ENCODE measurements around the gene PSMA5.

DNA sequence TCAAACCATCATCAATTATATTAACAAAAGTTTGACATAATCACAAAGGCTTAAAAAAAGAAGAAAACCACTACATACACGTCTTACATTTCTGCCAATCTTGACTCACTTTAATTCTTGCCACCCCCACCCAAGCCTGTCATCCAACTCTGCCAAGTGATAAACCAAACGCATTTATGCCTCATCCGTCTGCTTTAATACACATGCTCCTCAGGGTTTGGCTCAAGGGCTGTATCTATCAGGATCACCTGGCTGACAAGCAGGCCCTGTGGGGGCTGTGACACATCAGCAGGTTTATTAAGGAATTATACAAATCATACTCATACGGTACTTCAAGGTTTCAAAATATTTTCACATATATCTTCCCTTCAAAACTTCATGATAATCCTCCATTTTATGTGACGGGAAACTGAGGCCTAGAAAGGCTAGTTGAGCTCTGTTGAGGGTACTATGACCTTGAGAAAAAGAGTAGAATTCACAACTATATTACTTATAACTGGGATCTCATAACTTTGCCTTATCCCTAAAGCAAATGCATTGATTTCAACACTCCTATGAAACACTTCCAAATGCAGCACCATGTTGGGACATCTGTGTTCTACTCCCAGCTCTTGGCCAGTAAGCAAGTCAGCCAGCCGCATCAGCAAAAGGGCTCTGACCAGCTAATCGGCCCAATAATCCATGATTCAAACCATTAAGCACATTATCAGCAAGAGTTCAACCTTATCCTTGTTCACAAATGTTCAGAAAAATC, 37.2 kb downstream of the PSMA5 start:
- TF ChIP-seq, protein P1, sequence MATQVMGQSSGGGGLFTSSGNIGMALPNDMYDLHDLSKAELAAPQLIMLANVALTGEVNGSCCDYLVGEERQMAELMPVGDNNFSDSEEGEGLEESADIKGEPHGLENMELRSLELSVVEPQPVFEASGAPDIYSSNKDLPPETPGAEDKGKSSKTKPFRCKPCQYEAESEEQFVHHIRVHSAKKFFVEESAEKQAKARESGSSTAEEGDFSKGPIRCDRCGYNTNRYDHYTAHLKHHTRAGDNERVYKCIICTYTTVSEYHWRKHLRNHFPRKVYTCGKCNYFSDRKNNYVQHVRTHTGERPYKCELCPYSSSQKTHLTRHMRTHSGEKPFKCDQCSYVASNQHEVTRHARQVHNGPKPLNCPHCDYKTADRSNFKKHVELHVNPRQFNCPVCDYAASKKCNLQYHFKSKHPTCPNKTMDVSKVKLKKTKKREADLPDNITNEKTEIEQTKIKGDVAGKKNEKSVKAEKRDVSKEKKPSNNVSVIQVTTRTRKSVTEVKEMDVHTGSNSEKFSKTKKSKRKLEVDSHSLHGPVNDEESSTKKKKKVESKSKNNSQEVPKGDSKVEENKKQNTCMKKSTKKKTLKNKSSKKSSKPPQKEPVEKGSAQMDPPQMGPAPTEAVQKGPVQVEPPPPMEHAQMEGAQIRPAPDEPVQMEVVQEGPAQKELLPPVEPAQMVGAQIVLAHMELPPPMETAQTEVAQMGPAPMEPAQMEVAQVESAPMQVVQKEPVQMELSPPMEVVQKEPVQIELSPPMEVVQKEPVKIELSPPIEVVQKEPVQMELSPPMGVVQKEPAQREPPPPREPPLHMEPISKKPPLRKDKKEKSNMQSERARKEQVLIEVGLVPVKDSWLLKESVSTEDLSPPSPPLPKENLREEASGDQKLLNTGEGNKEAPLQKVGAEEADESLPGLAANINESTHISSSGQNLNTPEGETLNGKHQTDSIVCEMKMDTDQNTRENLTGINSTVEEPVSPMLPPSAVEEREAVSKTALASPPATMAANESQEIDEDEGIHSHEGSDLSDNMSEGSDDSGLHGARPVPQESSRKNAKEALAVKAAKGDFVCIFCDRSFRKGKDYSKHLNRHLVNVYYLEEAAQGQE (IDR thresholded peaks at IDR 0.05; ENCODE audit: low read depth) = no peak
- TF ChIP-seq ZFX (IDR thresholded peaks at IDR 0.05) = no peak
- TF ChIP-seq, protein P2, sequence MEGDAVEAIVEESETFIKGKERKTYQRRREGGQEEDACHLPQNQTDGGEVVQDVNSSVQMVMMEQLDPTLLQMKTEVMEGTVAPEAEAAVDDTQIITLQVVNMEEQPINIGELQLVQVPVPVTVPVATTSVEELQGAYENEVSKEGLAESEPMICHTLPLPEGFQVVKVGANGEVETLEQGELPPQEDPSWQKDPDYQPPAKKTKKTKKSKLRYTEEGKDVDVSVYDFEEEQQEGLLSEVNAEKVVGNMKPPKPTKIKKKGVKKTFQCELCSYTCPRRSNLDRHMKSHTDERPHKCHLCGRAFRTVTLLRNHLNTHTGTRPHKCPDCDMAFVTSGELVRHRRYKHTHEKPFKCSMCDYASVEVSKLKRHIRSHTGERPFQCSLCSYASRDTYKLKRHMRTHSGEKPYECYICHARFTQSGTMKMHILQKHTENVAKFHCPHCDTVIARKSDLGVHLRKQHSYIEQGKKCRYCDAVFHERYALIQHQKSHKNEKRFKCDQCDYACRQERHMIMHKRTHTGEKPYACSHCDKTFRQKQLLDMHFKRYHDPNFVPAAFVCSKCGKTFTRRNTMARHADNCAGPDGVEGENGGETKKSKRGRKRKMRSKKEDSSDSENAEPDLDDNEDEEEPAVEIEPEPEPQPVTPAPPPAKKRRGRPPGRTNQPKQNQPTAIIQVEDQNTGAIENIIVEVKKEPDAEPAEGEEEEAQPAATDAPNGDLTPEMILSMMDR (IDR thresholded peaks at IDR 0.05 in 2 of 3, conservative IDR thresholded peaks at IDR 0.05 in 1 of 3; ENCODE audit: borderline replicate concordance in 1 of 3, insufficient read depth in 1 of 3, low read depth in 2 of 3, low read length in 2 of 3) = no peak
- TF ChIP-seq RAD21 (IDR thresholded peaks at IDR 0.05; ENCODE audit: low read depth) = no peak
- no peak for TF ChIP-seq POLR2AphosphoS5 (IDR thresholded peaks at IDR 0.05; ENCODE audit: low read depth, low read length)

All from HCT116 (cell line).